NCI-H2107 treated with DMSO at 0.1 percent for 48 hours (cell line): ENCODE measurements around the gene EPB41L3.
"Not testable (repeated sequence)": the region's sequence is repeated elsewhere in the genome, so short reads cannot be mapped to it uniquely, and the experiment has no call there.

Experiments
- DNase-seq: peaks from one replicate; lab custom pipeline; 2025; ENCODE audit not compliant: unreplicated experiment; lab: John Stamatoyannopoulos, UW

The EPB41L3 gene

GRCh38 chr18:5532066-5532465 is 11.7 kb downstream of the EPB41L3 start:
- DNase-seq: no peak

- DNase-seq: no peak
Observed at GRCh38 chr18:5530629-5531178, 13.1 kb downstream of the EPB41L3 start.

GRCh38 chr18:5529471-5529870 is 14.3 kb downstream of the EPB41L3 start:
- no peak for DNase-seq

- no peak for DNase-seq
Observed at GRCh38 chr18:5527603-5528002, 16.2 kb downstream of the EPB41L3 start.

- no peak for DNase-seq
Observed at GRCh38 chr18:5524660-5525059, 19.1 kb downstream of the EPB41L3 start.

- no peak for DNase-seq
Observed at GRCh38 chr18:5521000-5521399, 22.8 kb downstream of the EPB41L3 start.

GRCh38 chr18:5520464-5520863 is 23.3 kb downstream of the EPB41L3 start:
- no peak for DNase-seq

GRCh38 chr18:5519448-5520298 is 24.1 kb downstream of the EPB41L3 start:
- DNase-seq: no peak

- no peak for DNase-seq
Observed at GRCh38 chr18:5518899-5519371, 24.9 kb downstream of the EPB41L3 start.

- no peak for DNase-seq
Observed at GRCh38 chr18:5518179-5518770, 25.5 kb downstream of the EPB41L3 start.

GRCh38 chr18:5516841-5517240 is 27.0 kb downstream of the EPB41L3 start:
- DNase-seq: no peak

- peak; percentile 71 for DNase-seq
Observed at GRCh38 chr18:5515011-5515784, 28.6 kb downstream of the EPB41L3 start.

GRCh38 chr18:5513947-5514346 is 29.9 kb downstream of the EPB41L3 start:
- peak; percentile 29 for DNase-seq

GRCh38 chr18:5512176-5512575 is 31.6 kb downstream of the EPB41L3 start:
- no peak for DNase-seq

- DNase-seq: not testable (repeated sequence)
Observed at GRCh38 chr18:5511541-5511940, 32.3 kb downstream of the EPB41L3 start.

GRCh38 chr18:5510135-5510846 is 33.5 kb downstream of the EPB41L3 start:
- DNase-seq: no peak

GRCh38 chr18:5508821-5509220 is 35.0 kb downstream of the EPB41L3 start:
- DNase-seq: no peak

GRCh38 chr18:5507756-5508155 is 36.0 kb downstream of the EPB41L3 start:
- DNase-seq: no peak

GRCh38 chr18:5506174-5506573 is 37.6 kb downstream of the EPB41L3 start:
- DNase-seq: no peak

GRCh38 chr18:5503740-5504139 is 40.1 kb downstream of the EPB41L3 start:
- DNase-seq: no peak
